Tongue (tissue), 2 donors: ENCODE measurements around the gene COG5. TPM values are rescaled to one million over a fixed set of nuclear protein-coding genes. Genes with fewer than 3 reads are reported as not detected.

ENCODE experiments used
- DNase-seq: peaks from one replicate; pipeline ENCODE4 v3.0.0-alpha.2; 2015
- total RNA-seq: library from RNA; depleted of rRNA; stranded (reverse); fragments of >200 nt; gene quantifications from one replicate; pipeline ENCODE4 v1.2.3, GENCODE V29; 2014

COG5 gene
- total RNA-seq, 1 donor from 2014 or later: 99.0 TPM

DNA sequence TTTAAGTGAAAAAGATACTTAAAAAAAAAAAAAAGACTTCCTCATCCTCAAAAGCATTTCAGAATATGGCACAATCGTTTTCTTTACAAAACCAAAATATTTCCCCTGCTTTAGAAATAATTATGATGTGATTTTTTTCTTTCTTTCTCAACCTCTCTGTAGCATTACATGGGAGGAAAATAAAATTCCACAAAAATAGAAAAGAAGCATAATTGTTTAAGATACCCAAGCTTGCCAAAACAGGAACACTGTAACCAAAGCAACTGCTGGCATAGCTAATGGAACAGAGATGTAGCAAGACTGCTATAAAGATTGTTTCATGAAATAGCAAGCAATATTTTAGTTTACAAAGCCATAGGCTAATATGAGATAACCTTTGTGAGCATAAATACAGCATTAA is 169.4 kb downstream of the COG5 start:
- no peak for DNase-seq

DNA sequence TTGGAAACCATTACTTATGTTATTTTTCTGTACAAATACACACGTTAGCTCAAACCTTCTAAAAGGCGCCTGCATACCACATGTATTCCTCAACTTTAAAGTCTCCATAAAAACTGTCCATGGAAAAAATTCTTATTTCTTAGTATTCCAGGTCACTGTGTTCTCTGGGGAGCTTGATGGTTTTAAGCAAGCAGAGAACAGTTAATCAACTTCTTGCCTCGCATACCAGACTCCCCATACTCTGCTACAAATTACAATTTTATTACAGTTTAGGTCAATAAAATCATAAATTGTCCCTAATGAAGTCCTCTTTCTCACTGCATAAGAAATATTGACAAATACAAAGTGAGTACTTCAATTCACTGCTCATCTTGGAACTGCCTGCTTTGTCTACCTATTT is 170.9 kb downstream of the COG5 start:
- DNase-seq: no peak

DNA sequence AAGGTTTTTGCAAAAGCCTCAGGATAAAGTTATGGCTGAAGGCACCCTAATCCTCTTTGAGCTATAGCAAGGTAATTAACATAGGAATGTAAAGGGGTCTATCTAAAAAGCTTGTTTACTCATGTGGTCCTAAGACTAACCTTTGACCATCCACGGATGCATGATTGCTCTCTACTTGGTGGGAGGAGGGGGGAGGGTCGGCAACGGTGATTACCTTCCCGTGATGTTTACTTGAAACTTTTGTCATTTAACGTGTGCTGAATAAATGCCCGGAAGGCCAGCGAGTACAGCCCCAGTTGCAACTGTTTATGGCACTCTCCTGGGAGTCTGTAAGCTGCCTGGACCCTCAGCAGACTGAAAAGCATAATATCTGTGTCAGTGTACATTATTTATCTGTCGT is 172.8 kb downstream of the COG5 start:
- DNase-seq: no peak

DNA sequence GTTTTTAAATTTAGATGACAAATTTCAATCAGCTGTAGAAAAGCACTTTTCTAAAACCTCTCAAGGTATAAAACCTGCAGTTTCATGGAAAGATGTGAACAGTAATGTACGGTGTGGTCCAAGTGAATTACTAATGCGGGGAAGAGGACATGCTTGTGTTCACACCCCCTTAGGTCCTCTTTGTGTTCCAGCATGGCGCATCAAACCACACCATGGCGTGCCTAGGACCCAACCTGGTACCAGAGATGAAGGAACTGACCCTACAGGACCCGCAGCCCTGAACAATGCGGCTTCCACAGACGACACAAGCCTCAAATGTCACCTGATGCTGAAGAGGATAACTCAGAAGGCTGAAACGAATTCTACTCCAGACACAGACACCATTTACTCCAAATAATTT is 175.1 kb downstream of the COG5 start:
- no peak for DNase-seq

DNA sequence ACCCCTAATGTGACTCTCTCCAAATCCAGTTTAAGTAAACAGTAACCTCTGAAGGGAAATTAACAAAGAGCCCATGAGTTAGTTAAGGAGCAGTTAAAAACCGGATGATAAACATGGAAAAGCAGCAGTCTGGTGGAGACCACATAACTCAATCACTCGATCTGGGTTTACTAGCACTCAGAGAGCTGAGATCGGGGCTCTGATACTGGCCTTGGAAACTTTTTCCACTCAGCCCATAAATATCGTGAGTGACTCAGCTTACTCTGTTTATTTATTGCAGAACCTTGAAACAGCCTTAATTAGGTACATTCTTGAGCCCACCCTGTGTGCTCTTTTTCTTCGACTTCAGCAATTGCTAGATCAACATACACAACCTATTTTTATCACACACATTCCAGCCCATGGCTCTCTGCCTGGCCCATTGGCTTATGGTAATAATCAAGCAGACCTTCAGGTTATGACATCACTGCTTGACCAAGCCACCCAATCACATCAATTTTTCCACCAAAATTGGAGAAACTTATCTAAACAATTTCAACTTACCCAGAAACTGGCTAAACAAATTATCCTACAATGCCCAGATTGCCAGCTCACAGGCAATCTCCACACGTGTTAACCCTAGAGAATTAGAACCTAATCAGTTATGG is 176.0 kb downstream of the COG5 start:
- no peak for DNase-seq

DNA sequence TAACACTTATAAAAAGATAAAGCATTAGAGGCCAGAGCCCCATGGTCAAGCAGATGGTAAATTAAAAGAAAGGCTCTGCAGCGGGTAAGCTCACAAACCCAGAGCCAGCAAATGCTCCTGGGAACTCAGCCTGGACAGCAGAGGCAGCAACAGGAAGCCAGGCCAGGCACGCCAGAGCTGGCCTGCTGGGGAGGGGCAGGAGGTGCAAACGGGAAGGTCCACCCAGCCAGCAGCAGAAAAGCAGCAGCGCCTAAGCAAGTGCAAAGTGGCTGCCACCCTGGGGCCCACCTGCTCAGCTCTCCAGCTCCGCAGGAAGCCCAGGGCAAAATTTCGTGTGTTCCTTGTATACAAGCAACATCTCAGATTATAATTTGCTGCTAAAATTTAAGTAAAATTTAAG is 176.6 kb downstream of the COG5 start:
- DNase-seq: peak; percentile 18

DNA sequence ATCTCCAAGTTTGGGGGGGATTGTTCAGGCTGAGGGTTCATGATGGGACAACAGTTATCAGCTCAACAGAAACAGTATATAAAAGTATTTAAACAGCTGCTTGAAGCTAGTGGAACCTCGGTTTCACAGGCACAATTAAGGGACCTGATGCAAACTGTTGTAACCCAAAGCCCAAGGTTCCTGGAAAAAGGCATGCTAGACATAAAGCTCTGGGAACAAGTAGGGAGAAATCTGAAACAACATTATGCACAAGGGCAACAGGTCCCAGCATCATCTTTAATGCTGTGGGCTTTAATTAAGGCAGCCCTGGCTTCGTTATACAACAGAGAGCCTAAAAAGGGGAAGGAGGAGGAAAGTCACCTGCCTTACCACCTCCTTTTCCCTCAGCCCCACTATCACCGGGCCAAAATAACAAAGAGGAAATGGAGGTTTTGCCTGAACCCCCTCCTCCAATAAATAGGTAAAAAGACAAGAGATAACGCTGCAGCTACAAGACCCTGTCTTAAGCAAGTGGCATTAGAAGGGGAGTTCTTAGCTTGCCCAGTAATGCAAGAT is 177.1 kb downstream of the COG5 start:
- DNase-seq: no peak

DNA sequence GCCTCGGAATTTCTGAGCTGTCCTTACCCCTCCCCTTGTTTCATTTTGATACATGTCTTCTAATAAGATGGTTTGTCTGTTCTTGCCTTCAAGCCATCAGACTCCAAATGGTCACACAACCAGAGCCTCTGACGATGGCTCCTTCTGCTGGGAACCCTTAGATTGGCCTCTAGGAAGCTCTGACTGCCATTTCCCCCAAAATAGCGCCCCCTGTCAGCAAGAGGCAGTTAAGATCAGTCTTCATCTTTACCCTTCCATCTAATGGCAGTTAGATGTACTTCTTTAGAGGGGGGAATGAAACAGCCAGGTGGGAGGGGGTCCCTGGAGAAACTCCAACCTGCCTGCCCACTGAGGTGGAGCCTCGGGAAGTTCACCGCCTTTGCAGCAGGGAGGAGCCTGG is 179.7 kb downstream of the COG5 start:
- no peak for DNase-seq

DNA sequence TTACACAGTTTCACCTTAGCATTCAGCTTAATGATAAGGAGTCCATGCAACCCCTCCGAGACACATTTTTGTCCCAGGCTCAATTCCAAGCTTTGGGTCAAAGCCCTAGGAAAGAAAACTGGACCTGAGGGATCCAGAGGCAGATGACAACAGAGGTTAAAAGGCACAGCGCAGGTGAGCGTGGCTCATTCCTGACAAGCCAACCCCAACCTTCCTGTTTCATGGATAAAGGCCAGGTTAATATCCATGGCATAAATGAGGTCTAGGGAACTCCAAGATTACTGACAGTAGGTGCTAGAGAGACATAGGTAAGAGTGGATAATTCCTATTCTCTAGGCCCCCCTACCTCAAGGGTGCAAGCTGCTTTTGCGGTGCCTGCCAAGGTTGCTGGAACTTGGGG is 180.5 kb downstream of the COG5 start:
- DNase-seq: no peak

DNA sequence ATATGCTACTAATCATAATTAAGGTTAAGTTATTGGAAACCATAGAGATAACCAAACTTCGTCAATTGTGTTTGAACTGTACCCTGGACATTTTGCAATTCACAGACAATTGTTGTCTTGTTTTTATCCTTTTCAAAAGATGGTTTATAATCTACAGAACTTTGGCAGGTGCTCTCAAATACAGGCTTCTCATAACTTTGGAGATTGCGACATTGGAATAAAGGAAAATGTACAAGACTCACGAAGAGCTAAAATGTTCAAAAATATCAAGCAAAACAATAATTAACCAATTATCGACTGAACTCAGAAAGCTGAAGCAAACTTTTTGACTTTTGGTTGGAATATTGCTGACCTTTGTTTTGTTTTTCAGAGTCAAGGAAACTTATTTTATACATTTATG is 182.3 kb downstream of the COG5 start:
- DNase-seq: no peak

DNA sequence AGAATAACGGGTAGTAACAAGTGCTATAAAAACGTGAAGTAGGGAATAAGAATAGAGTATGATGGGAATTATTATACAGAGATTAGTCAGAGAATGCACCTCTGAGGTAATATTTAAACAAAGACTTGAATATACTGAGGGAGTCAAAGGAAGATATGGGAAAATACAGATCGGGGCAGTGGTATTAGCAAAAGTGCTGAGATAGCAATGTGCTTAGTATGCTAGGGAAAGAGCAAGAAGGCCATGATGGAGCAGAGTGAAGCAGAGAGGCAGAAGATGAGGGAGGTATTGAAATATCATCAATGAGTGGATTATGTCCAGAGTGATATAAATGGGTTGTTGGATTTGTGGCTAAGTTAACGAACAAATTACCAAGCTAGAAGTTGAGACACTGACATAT is 190.4 kb downstream of the COG5 start:
- no peak for DNase-seq

DNA sequence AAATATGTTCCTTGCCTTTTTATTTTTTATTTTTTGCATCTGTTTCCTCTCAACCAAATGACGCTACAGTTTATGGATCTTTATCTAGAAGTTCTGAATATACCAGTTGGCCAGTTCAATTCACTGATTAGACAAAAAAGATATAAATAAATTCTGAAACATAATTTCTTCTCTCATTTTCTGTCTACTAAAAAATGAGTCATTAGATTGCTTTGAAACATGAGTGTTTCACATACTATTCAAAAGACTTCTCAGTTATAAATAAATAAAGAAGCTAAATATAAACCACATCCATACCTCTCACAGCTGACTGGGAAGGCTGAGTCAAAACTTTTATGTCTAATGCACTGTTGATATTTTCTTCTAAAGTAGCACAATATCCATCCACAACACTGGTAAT is 191.4 kb downstream of the COG5 start:
- DNase-seq: no peak

DNA sequence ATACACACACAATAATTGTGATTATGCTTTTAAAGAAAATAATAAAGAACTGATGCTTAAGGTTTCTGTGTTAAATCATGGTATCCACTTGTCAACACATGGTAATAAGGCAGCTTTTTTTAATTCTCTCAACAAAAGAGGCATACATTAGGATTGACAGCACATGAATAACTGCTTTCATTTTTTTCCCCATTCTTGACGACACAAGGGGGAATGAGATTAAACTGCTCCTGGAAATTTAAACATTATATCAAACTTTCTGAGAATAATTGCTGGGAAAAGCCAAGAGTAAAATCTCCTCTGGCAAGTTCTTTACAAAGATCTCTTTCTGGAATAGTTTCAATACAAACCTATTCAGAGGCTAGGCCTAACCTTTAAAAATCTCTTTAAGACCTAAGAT is 192.9 kb downstream of the COG5 start:
- peak; percentile 36 for DNase-seq

DNA sequence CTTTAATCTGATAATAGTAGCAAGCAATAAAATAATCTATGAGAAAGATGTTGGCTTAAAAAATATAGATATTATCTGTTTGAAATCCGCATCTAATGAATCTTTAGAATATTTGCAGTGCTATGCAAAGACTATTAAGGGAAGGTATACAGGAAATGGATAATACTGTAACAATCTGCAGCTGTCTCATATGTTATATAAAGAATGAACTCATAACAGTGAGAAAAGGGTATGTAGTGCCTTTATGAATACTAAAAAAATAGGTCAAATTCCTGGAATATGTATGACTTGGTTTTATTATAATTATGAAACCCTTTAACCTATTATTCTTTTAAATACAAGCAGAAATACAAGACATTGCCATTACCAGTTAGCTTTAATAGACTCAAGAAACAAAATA is 198.9 kb downstream of the COG5 start:
- DNase-seq: no peak

DNA sequence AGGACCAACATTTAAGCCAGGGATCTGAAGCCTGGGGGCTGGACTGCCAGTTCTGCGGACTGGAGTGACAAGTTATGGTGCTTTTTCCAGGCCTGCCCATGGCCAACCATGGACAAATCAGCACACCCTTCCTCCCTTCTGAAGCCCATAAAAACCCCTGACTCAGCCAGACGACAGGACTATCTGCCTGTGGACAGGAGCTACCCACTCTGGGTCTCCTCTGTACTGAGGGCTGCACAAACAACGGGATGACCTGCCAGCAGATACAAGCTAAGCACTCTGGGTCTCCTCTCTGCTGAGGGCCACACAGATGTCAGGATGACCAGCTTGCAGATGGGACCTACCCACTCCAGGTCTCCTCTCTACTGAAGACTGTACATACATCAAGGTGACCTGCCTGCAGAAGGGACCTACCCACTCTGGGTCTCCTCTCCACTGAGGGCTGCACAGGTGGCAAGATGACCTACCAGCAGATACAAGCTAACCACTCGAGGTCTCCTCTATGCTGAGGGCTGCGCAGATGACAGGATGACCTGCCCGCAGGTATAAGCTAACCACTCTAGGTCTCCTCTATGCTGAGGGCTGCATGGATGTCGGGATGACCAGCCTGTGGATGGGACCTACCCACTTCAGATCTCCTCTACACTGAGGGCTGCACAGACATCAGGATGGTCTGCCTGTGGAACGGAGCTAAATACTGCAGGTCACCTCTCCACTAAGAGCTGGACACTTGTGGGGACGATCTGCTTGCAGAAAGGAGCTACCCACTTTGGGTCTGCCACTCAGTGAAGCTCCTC is 204.0 kb downstream of the COG5 start:
- no peak for DNase-seq

DNA sequence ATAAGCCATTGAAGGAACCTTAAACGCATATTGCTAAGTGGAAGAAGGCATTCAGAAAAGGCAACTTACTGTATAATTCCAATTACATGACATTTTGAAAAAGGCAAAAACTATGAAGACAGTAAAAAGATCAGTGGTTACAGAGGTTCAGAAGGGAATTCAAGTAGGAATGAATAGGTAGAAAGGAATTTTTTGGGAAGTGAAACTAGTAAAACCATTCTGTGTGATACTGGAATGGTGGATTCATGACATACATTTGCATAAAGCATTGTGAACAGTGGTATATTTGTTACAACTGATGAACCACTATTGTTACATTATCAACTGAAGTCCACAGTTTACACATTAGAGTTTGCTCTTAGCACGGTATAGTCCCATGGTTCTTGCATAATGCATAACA is 208.1 kb downstream of the COG5 start:
- no peak for DNase-seq

DNA sequence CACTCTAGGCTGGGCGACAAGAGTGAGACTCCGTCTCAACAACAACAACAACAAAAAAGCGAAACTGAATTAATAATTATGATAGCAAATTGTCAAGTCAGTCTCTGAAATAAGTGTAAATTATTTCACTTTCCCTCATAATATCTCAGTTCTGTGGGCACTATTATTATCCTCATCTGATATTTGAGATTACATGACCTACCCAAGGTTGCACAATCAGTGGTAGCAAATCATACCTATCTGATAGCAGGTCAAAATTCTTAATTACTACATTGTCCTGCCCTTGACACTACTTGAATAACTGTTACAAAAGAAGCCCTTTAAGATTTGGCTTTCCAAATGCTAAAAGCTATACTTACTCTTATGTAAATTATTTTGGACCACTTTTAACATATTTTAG is 209.1 kb downstream of the COG5 start:
- DNase-seq: no peak

DNA sequence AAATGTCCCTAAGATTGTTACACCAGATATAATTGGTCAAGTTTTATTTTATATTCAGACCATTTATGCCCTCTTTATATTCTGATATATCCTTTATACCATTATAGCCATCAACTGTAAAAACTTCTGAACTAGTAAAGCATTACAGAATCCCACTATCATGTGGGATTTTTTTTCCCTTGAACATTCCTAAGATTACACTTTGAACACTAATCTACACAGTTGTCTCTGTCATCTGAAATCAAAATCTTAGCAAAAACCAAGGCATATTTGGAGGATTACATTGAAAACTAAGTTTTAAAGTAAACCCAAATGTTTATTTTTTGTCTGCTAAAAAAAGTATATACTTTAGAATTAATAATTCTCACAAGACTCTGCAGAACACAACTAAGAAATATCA is 210.0 kb downstream of the COG5 start:
- DNase-seq: no peak

DNA sequence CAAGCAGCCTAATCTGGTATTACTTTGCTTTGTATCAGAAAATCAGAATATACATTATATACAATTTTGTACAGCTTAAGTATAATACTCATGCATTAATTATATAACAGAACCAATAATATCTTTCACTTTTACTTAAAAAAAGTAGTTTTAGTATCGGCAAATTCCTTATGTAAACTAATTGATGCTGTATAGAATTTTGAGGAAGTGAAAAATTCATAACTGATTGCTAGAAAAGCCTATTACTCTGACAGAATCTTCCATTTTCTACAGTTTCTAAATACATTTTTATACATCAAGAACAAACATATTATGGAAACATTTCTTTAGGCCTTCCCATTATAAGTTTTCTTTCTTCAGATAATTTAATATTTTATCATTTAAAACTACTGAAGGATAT is 217.8 kb downstream of the COG5 start:
- DNase-seq: no peak

DNA sequence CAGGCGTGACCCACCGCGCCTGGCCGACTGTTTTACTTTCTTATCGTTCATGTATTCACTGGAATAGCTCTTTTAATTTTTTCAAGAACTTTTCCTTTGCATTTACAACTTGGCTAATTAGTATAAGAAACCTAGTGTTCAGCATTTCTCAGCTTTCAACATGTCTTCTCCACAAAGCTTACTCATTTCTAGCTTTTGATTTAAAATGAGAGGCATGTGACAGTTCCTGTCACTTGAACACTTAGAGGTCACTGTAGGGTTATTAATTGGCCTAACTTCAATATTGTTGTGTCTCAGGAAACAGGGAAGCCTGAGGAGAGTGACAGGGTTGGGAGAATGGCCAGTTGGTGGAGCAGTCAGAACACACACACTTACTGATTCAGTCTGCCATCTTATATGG is 218.9 kb downstream of the COG5 start:
- no peak for DNase-seq

DNA sequence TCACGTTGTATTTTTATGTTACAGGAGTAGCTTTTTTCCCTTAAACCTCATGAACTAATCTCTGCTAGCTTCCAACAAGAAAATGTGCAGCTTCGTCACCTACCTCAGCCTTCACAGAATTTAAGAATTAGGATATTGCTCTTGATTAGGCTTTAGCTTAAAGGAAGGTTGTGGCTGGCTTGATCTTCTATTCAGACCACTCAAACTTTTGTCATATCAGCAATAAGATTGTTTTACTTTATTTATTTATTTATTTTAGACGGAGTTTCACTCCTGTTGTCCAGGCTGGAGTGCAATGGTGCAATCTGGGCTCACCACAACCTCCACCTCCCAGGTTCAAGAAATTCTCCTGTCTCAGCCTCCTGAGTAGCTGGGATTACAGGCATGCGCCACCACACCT is 219.4 kb downstream of the COG5 start:
- DNase-seq: no peak

DNA sequence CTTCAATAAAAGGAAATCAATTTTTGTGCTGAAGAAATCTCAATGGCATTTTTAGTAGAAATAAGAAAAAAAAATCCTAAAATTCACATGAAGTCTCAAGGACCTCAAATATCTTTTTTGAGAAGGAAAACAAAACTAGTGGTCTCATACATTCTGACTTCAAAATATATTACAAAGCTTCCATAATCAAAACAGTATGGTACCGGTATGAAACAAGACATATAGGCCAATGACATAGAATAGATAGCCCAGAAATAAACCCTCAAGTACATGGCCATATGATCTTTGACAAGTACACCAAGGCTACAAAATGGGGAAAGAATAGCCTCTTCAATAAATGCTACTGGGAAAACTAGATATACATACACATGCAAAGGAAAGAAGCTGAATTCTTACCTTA is 225.6 kb downstream of the COG5 start:
- no peak for DNase-seq

DNA sequence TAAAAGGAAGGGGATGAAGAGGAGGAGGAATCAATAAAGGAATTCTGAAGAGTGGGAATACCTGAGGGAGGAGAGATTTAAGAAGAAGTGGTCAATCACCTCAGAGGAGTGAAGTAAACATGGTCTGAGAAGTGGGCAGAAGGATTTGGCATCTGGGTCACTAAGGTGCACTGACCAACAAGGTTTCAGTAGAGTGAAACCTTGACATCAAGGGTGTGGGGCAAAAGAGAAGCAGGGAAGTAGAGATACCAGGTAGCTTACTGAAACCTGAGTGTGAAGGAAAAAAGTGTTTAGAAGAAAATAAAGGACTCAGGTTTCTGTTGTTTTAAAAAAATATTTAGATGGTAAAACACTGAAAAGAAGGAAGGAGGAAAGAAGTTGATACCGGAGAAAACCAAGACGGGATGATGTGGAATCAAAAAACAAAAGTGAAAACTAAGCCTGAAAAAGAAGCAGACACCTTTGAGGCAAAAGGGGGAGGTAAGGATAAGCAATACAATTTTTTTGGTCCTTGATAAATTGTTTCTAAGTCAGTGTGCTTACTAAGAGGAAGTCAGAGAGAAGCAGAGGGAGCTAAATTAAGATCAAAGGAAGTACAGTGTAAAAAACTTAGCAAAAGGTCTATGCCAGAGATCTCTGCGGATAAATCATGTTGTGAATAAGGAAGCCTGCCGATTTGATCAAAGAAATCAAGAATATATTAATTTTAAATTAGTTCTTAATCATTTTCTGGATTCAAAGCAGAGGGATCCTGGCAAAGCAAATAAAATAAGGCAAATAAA is 231.0 kb downstream of the COG5 start:
- no peak for DNase-seq
